SKM-1 treated with dmso at 0.1 percent for 144 hours (cell line): ENCODE results near the gene TSPAN31.

Experiments used
- DNase-seq: peaks from one replicate; lab custom pipeline; 2025; ENCODE audit not compliant: unreplicated experiment; lab: John Stamatoyannopoulos, UW

The TSPAN31 gene

DNA sequence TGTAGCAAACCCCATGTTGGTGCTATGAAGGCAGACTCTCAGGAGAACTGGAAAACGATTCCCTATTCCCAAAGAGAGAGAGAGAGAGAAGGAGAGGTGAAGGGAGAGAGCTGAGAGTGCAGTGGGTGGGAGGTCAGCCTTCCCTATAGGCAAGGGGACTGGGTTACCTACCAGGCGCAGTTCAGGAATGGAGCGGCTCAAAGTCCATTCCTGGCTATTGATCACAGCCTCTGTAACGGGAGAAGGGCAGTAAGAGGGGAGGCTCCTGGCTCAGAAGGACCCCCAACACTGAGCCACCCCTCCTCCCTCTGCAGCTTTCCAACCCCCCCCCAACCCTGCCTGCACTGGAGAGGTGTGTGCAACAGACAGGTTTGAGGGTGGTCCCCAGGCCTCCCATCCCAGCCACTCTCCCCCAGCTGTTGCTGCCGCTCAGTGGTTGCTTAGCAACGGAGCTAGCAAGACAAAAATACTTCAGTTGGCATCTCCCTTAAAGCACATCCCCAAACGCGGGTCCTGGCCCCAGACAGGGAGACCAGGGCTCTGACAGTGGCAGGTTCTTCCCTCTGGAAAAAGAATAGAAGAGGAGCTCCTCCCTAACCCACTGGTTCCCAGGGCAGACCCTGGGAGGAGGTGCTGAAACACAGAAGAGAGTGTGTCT lies 9.5 kb upstream of the TSPAN31 start:
- DNase-seq, result no peak

DNA sequence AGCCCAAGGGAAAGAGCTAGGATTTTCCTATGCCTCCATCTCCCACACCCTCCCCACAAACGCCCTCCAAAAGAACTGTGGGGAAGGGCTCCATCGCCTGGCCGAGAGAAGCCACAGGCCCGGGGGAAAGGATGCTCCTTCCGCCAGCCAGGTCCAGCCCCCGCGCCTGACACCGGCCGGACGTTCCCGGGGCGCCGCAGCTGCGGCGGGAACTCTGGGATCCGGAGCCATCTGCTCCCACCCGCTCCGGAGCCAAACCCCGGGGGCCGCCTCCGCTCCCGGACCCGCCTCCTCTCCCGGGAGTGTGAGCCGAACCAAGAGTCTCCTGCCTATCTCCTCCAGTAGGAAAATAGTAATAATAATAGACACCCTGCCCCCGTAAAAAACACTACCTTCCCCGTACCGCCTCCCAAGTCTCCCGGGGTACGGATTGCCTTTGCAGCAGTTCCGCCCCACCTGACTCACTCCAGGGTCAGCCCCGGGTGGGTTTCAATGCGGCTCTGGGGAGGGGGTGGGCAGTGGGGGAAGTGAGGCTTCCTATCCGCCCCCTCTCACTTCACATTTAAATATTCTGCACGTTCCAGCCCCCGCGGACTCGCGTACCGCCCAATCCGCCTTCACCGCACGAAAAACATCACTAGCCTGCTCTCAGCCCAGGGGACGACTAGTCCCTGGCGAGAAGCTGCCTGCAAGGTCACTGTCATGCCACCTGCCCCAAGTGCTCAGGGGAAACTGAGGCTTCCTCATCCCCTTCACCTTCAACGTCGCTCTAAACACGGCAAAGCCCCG lies 8.7 kb upstream of the TSPAN31 start:
- DNase-seq, result no peak

DNA sequence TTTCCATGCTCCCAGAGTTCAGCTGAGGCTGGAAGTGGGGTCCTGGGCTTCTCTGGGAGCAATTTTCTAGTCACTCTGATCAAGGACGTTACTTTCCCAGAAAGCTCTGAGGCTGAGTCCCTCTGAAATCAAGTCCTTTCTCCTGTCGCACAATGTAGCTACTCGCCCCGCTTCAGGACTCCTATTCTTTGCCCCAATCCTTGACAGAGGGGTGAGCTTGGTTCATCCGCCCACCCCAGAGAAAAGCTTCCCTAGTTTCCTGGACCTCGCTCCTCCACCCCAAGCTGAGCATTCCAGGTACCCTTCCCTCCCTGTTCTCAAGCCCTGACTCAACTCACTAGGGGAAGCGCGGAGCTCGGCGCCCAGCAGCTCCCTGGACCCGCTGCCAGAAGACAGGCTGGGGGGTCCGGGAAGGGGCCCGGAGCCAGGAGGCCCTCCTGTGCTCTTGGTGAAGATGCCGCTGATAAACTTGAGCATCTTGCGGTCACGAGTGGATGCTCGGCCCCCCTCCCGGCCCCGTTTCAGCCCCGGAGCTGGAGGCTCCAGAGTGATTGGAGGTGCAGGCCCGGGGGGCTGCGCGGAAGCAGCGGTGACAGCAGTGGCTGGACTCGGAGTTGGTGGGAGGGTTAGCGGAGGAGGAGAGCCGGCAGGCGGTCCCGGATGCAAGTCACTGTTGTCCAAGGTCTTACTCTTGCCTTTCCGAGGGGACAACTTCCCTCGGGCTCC lies 7.9 kb upstream of the TSPAN31 start:
- no peak for DNase-seq

DNA sequence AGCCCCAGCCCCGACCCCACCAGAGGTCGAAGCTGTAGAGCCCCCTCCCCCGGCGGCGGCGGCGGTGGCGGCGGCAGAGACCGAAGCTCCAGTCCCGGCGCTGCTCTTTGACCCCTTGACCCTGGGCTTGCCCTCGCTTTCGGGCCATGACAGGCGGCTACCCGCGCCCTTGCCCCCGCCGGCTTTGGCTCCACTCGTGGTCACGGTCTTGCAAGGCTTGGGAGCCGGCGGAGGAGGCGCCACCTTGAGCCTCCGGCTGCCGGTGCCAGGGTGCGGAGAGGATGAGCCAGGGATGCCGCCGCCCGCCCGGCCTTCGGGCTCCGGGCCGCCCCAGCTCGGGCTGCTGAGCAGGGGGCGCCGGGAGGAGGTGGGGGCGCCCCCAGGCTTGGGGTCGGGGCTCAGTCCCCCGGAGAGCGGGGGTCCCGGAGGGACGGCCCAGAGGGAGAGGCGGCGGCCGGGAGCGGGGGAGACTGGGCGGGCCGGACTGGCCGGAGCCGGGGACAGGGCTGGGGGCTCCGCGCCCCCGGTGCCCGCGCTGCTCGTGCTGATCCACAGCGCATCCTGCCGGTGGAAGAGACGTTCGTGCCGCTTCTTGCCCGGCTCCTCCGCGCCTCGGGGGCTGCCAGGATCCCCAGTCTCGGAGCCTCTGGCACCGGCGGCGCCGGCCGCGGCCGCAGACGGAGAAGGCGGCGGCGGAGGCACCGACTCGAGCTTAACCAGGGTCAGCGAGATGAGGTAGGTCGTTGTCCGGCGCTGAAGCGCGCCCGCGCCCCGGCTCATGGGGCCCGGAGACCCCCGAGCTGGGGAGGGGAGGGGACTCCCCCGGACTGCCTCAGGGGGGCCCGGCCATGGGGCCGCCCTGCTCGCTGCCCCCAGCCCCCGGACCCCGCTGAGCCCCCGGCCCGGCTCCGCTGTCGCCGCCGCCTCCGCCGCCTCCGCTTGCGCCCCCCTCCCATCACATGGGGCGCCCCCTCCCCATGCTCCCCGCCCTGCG lies 7.1 kb upstream of the TSPAN31 start:
- DNase-seq, result no peak

DNA sequence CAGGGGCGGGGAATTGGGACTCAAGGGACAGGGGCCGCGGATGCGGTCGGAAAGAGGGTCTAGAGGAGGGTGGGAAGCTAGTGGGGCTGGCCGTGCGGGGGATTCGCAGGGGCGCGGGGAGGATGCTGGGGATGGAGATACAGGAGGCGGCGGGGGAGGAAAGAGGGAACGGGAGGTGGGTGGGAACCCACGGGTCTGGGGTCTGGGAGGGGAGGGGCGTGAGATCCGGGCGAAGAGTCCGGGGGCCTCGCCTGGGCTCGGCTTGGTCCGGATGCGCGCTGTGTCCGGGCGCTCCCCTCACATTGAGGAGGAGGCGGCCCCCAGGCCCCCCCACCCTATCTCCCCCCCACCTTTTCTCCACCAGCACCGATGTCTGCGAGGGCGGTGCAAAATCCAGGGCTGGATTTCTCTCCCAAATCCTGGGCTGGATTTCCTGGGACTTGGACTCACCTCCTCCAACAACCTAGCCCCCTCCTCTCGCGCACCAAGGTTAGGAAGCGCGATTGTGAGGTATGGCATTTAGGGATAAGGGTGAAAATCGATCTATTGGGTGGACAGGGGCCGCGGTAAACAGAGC lies 6.1 kb upstream of the TSPAN31 start, which contains the start of gene AGAP2:
Gene AGAP2 (minus strand): TSS at position 82 of the 577 bp plus-strand sequence. CDS start 496 bp downstream, outside the sequence.
- DNase-seq, result no peak

DNA sequence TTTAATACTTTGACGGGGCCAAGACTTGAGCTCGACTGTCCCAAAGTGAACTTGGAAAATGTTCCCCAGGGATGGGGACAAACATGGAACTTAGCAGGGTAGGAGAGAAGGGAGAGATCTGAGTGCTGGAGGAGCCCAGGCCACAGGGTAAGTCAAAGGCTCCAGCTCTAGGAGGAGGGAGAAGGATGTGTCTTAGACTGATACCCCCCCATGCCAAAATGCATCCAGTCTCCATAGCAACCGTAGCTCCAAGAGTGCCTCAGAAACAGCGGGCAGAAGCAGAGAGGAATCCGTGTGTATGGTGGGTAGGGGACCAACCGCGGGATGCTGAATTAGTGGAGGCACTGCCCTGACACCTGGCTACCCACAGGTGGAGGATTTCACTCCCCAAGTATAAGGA lies 5.5 kb upstream of the TSPAN31 start:
- no peak for DNase-seq

DNA sequence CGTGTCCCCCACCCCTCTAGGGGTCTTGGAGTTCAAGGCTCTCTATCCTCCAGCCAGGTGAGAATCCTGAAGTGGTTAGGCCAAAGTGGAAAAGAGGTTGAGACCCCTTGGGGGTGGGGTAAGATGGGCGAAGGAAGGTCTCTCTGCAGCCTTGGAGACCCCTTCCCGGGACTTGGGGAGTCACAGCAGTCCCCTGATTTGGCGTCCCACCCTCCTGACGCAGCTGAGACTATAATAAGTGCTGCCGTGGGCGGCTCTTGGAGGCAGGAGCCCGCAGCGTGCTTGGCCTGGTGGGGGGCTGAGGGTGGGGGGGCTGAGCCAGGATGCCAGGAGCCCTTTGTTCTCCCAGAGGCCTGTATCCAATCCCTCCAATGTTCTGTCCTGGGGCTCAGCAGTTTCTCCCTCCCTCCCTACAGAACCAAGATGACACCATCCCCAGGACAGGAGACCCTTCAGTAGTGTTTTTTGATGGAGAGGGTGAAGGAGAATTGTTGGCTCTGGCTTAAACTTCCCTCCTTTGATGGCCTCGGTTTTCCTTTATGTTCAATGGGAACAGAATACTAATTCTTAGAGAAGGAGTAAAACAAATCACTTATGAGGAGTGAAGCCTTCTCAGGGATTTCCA lies 4.8 kb upstream of the TSPAN31 start:
- DNase-seq, result no peak

DNA sequence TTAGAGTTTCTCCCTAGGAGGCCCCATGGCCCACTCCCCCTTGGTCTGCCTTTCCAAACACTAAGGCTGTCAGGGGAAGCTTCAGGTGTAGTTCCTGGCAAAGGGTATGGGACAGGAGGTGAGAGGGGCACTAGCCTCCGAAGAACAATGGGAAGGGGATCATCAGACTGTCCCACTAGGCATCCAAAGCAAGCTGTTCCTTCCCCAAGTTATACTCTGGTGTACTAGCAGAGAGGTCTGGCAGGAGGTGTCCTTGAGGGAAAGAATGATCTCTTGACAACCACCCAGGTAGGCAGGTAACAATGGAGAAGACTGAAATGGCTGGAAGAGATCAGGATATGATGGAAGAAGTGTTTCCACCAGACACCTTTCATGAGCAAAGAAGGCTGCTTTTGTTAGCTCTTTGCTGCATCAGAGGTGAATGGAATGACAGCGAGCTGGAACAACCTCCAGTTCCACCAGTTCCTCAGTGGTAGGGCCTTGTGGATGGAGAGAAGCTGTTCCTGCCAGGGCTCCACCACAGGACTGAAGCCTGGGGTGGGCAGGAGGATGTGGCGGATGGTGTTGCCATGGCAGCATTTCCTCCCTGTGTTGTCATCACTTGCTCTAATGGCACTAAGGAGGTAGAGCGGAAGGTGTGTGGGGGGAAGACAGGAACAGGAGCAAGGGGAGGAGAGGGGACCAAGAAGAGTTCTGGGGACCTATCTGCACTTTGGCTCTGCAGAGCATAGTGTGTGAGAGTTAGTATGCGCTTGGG lies 4.0 kb upstream of the TSPAN31 start:
- no peak for DNase-seq

DNA sequence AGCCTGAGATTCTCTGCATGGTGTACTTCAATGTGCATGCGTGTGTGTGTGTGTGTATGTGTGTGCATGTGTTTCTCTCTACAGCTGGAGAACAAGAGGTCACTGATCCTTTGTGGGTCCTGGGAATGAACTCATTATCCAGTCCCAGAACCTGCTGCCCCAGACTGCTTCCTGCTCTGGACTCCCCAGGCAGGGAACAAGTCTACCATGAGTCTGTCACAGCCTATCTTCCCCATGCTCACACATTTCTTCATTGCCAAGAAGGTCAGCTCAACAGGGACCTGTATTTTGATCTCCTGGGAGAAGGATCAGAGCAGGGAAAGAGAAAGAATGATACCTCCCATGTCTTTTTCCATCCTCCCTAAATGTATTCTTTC lies 3.4 kb upstream of the TSPAN31 start:
- no peak for DNase-seq

DNA sequence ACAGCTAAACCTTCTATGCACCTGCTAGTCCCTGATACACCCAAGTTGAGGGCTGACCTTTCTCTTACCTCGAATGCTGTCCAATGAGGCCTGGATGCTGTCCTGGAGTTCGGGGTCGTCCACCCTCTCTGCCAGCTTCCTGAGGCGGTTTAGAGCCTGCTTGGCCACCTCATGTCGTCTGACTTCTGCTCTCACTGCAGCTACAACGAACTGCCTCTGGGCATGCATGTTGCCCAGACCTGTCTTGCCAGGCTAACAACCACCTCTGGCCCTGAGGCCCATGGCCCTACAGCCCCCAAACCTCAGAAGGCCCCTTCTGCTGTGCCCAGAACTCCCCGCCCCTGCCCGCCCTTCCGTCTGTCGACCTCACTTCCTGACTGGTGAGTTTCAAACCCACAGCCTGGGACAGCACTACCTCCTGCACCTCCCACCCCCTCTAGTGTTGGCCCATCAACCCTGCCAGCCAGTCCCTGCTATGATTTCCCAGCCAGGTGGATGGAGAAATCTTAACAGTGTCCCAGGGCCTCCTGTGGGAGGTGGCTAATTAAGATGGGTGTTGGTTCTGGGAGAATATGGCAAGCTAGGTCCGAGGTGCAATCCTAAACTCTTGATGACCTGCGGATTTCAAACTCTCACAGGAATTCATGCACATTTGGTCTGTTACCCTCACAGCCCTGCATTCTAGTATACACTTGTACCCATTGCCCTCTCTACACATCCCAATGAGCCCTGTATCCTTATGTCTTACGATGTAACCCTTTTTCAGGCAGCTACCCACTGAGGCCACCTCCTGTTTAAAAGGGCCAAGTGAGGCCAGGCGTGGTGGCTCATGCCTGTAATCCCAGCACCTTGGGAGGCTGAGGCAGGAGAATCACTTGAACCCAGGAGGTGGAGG lies 2.7 kb upstream of the TSPAN31 start:
- DNase-seq, result peak; percentile 53

DNA sequence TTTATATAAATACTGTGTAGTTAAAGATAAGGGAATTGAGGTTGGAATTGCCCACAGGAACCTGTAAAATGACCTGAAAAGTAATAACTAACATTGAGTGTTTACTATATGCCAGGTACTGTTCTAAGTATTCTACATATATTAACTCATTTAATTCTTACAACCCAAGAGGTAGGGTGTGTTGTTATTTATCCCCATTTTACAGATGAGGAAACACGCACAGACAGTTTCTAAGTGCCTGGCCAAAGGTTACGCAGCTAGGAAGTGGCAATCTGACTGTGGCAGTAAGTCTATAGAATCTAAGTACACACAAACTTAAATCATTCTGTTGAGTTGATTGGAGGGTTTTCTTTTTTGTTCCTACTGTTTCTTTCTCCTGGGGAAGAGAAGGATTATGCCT lies 1.1 kb upstream of the TSPAN31 start:
- no peak for DNase-seq

DNA sequence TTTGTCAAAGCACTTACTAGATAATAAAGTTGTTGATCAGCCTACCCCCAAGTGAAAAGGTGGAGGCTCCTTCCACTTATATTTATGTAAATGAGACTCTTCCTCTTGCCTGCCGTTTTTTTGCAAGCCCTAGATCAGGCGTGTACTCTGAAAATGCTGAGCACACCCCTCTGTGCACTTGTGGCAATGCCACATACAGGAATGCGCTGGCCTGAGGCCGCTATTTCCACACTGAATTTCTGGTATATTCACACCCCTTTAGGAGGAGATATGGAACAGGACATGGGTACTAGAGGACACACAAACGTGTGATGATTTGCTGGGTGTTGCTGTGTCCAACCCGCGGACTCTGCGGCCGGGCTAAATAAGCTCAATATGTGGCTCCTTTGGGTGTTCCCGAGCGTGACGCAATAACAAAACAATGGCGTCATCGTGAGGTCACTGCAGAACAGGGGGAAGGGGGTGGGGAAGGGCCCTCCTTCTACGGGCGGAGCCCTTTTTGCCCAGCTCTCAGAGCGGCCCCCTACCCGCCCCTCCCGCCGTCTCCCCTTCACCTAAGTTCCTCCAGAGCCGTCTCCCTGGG lies 554 bp upstream of the TSPAN31 start:
- no peak for DNase-seq

DNA sequence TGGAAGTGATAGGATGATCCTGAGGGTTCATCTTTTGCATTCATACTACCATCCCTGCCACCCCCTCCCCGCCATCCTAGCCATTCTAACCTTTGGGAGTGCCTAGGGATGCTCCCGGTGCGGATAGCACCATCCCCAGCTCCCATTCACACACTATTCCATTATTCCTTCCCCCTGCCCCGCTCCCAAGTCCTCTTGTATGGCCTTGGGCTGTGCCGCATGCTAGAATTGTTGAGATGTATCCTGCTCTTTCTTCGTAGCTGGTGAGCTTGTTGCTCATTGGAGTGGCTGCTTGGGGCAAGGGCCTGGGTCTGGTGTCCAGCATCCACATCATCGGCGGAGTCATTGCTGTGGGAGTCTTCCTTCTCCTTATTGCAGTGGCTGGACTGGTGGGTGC lies 644 bp downstream of the TSPAN31 start:
- DNase-seq, result no peak

DNA sequence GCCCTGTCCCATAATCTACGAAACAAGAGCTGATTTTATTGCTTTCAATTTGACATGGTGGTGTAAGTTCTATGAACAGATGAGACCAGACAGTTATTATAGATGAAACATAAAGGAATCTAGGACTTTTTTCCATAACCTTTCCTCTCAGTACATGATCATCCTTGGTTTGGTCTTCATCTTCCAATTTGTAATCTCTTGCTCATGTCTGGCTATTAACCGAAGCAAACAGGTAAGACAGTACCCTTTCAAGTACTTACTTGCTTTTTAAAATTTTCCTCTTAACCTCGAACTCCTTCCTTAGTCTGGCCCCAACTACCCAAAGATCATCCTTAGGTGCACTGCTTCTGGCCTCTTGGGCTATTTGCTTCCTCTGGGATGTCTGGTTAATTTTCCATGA lies 1.2 kb downstream of the TSPAN31 start:
- no peak for DNase-seq

DNA sequence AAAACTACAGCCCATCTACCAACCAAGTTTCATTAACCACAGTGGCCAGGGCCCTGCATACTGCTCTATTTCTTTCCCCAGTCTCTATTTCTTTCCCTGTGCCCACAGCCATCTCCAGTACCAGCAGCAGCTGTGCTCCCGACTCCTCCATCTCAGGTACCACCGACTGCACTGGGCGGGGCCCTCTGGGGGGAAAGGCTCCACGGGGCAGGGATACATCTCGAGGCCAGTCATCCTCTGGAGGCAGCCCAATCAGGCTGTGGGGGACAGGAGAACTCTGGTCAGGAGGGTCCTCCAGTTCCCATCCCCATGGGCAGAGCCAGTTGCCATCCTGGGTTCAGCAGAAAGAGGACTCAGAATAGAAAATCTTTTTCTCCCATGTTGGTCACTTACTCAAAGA lies 4.2 kb downstream of the TSPAN31 start:
- no peak for DNase-seq

DNA sequence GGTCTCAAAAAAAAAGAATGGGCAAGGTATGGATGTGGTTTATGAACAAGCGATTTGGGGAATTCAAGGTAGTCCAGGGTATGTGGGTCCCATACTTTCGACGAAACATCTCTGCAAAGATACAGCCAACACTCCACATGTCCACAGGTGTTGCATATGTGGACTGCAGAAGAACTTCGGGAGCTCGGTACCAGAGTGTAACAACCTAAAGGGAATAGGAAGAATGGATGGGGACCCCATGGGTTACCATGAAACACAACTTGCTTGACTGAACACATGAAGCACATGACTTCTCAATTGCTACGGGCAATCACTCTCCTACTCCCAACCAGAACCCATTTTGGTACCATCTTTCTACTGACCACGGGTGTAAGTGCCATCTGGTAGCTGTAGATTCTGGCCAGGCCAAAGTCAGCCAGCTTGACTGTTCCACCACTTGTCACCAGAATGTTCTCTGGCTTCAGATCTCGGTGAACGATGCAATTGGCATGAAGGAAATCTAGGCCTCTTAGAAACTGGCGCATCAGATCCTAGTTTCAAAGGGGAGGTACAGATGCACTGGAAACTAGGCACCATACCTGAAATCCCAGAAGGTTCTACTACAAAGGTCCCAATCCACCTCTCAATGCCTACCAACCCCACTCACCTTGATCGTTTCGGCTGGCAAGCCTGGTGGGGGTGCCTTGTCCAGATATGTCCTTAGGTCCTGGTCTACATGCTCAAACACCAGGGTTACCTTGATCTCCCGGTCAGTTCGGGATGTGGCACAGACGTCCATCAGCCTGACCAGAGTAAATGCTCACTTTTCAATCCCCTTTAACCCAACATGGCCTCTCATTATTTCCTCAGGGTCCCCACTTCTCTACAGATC lies 6.0 kb downstream of the TSPAN31 start:
- no peak for DNase-seq

DNA sequence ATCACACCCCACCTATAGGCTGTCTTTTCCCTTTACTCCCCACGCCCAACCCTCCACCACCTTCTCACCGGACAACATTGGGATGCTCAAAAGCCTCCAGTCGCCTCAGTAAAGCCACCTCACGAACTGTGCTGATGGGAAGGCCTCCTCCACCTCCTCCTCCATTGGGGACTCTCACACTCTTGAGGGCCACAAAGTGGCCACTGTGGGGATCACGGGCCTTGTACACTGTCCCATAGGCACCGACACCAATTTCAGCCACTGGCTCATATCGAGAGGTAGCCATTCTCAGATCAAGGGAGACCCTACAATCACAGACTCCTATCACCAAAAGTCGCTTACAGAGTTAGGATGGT lies 6.6 kb downstream of the TSPAN31 start:
- no peak for DNase-seq
